PC-3 (cell line): Measurements from ENCODE around the gene GPR146. TPM values are rescaled to one million over a fixed set of nuclear protein-coding genes. Genes with fewer than 3 reads are reported as not detected.

Experiments
- ATAC-seq: fragments of 200-7000 bp; cut with Tn5 transposase; 2 replicates; pipeline ENCODE4 v1.9.1; 2020; ENCODE audit warnings: mild to moderate bottlenecking, moderate library complexity
- BruUV-seq: library from RNA; stranded (reverse); fragments of 400-500 nt; replicated peaks from 2 replicates; lab custom pipeline; 2021; lab: Mats Ljungman, UMichigan
- CTCF ChIA-PET: fragments of 300-600 bp; sonication (Branson Sonifier 250); formaldehyde crosslinking; loops from one replicate; lab custom pipeline; 2022; ENCODE audit warnings: antibody characterized with exemption; lab: Charles Lee
- POLR2A ChIA-PET: fragments of 300-600 bp; sonication (Branson Sonifier 250); formaldehyde crosslinking; loops from one replicate; lab custom pipeline; 2022; ENCODE audit warnings: antibody characterized with exemption; ENCODE audit not compliant: unreplicated experiment; lab: Charles Lee
- DNase-seq: peaks from one replicate; pipeline ENCODE4 v3.0.0-alpha.2; 2015
- H2AFZ ChIP-seq: fragments of 300-600 bp; sonication (generic); 2 replicates; pipeline ENCODE4 v1.6.0; 2016; ENCODE audit warnings: antibody characterized with exemption, low read length
- H3F3A ChIP-seq: fragments of 300-600 bp; sonication (generic); one replicate; pipeline ENCODE4 v1.6.0; 2017; ENCODE audit warnings: antibody characterized with exemption, low read length, control low read depth, mild to moderate bottlenecking; ENCODE audit not compliant: unreplicated experiment
- H3K27ac ChIP-seq: fragments of 300-600 bp; sonication (generic); 2 replicates; pipeline ENCODE4 v1.5.1; 2016; ENCODE audit warnings: mild to moderate bottlenecking, low read length
- H3K27me3 ChIP-seq: fragments of 300-600 bp; sonication (generic); 2 replicates; pipeline ENCODE4 v1.6.1; 2016; ENCODE audit warnings: low read length, mixed read lengths
- H3K36me3 ChIP-seq: fragments of 300-600 bp; sonication (generic); 2 replicates; pipeline ENCODE4 v1.6.1; 2016; ENCODE audit warnings: low read depth, mixed run types, low read length, mixed read lengths
- H3K4me1 ChIP-seq: fragments of 300-600 bp; sonication (generic); 2 replicates; pipeline ENCODE4 v1.5.1; 2016; ENCODE audit warnings: low read length; ENCODE audit not compliant: insufficient read depth
- H3K4me2 ChIP-seq: fragments of 300-600 bp; sonication (generic); 2 replicates; pipeline ENCODE4 v1.6.0; 2016; ENCODE audit warnings: low read length
- H3K4me3 ChIP-seq: fragments of 300-600 bp; sonication (generic); 2 replicates; pipeline ENCODE4 v1.5.1; 2016; ENCODE audit warnings: mild to moderate bottlenecking, low read length, mixed read lengths
- H3K79me2 ChIP-seq: fragments of 300-600 bp; sonication (generic); 2 replicates; pipeline ENCODE4 v1.6.1; 2017; ENCODE audit warnings: low read length, mixed read lengths
- H3K9ac ChIP-seq: fragments of 300-600 bp; sonication (generic); 2 replicates; pipeline ENCODE4 v1.6.0; 2016; ENCODE audit warnings: mild to moderate bottlenecking, low read length
- H3K9me2 ChIP-seq: fragments of 300-600 bp; sonication (generic); replicated peaks from 2 replicates; pipeline ENCODE4 v1.6.1; 2016; ENCODE audit warnings: mixed run types, low read length, mixed read lengths
- H3K9me3 ChIP-seq: fragments of 300-600 bp; sonication (generic); 2 replicates; pipeline ENCODE4 v1.6.1; 2016; ENCODE audit warnings: low read length, mixed read lengths
- H4K20me1 ChIP-seq: fragments of 300-600 bp; sonication (generic); 2 replicates; pipeline ENCODE4 v1.6.1; 2016; ENCODE audit warnings: low read length, mixed read lengths
- EZH2 ChIP-seq: fragments of 300-600 bp; sonication (generic); IDR thresholded peaks from one replicate; pipeline ENCODE4 v1.6.1; 2017; ENCODE audit warnings: antibody characterized with exemption, mild to moderate bottlenecking, low read length; ENCODE audit not compliant: unreplicated experiment
- EZH2phosphoT487 ChIP-seq: fragments of 300-600 bp; sonication (generic); IDR thresholded peaks from 2 replicates; pipeline ENCODE4 v1.6.1; 2018; ENCODE audit warnings: mild to moderate bottlenecking, antibody characterized with exemption, low read length, borderline replicate concordance
- intact Hi-C: fragments of 100-400 bp; cut with micrococcal nuclease; formaldehyde crosslinking; loops from 2 replicates; pipeline ENCODE4 v1.9.0; 2023
- total RNA-seq: library from RNA; depleted of rRNA; stranded (reverse); fragments of >200 nt; gene quantifications from 2 replicates; pipeline ENCODE4 v1.2.3, GENCODE V29; 2014
- TF ChIP-seq, protein P1 (sequence below): fragments of 300-600 bp; sonication (generic); conservative IDR thresholded peaks from 2 replicates; pipeline ENCODE4 v1.5.1; 2017; ENCODE audit warnings: antibody characterized with exemption, low read depth, mild to moderate bottlenecking, low read length

The GPR146 gene
- total RNA-seq, 1 experiment from 2014 or later, result 2.7 TPM

DNA sequence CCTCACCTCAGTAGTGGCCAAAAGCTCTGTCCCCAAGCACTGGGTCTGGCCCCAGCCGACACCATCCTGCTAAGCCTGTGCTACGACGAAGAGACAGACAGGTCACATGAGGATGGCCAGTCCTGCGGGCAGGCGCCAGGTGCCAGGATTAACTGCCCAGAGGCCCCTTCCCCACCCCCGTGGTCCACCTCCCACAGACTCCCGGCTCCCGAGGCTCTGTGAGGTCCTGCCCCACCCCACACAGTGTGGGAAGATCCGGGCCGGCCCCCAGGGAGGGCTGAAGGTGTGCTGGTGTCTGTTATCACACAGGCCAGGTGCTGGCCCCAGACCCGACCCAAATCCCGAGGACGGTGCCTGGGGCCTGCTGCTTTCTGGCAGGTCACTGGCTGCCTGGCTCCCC is 34.1 kb upstream of the GPR146 start:
- no peaks in the 10 kb centered on the region for H3K9me3 ChIP-seq
- H3K4me3 ChIP-seq, result no peak overlapping the region
- H3F3A ChIP-seq, result no peaks in the 10 kb centered on the region
- no peaks in the 10 kb centered on the region for H3K79me2 ChIP-seq
- TF ChIP-seq EZH2, result no peak
- TF ChIP-seq, protein P1, sequence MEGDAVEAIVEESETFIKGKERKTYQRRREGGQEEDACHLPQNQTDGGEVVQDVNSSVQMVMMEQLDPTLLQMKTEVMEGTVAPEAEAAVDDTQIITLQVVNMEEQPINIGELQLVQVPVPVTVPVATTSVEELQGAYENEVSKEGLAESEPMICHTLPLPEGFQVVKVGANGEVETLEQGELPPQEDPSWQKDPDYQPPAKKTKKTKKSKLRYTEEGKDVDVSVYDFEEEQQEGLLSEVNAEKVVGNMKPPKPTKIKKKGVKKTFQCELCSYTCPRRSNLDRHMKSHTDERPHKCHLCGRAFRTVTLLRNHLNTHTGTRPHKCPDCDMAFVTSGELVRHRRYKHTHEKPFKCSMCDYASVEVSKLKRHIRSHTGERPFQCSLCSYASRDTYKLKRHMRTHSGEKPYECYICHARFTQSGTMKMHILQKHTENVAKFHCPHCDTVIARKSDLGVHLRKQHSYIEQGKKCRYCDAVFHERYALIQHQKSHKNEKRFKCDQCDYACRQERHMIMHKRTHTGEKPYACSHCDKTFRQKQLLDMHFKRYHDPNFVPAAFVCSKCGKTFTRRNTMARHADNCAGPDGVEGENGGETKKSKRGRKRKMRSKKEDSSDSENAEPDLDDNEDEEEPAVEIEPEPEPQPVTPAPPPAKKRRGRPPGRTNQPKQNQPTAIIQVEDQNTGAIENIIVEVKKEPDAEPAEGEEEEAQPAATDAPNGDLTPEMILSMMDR, result no peak
- TF ChIP-seq EZH2phosphoT487, result no peak
- ATAC-seq (no peak), DNase-seq (no peak)
- CTCF ChIA-PET, result no interaction called here
- H3K4me2 ChIP-seq, result no peak overlapping the region
- H3K9me2 ChIP-seq, result no peaks in the 10 kb centered on the region
- intact Hi-C loops, result no loop called here
- no peak overlapping the region for H3K27ac ChIP-seq
- no peaks in the 10 kb centered on the region for H3K27me3 ChIP-seq
- H3K36me3 ChIP-seq, result no peaks in the 10 kb centered on the region
- no peak overlapping the region for H2AFZ ChIP-seq
- H3K9ac ChIP-seq, result no peak overlapping the region
- no peaks in the 10 kb centered on the region for H4K20me1 ChIP-seq
- no TSS peak for BruUV-seq
- H3K4me1 ChIP-seq, result no peaks in the 10 kb centered on the region
- POLR2A ChIA-PET, result no interaction called here

DNA sequence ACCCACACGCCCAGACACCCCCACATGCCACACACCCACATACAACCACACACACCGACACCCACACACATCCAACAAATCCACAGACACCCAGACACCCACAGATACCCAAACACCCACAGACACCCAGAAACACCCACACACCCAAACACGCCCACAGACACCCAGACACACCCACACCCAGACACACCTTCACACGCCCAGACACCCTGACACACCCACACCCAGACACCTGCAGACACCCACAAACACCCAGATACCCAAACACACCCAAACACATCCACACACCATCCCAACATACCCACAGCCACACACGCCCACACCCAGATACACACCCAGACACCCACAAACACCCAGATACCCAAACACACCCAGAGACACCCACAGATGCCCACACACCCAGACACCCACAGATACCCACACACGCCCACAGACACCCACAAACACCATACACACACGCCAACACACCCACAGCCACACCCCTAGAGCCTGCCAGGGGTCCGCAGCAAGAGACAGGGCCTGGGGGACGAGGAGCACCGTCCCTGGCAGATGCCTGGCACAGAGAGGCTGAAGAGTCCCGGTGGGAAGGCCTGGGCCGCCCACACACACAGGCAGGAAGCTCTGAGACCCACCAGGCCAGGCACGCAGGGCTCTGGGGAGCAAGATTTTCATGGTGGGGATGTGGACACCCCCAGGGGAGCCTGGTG is 32.9 kb upstream of the GPR146 start:
- H3K4me3 ChIP-seq, result no peak overlapping the region
- no peaks in the 10 kb centered on the region for H3K9me3 ChIP-seq
- intact Hi-C loops, result no loop called here
- no peak overlapping the region for H3K4me2 ChIP-seq
- no TSS peak for BruUV-seq
- no peaks in the 10 kb centered on the region for H3K79me2 ChIP-seq
- no peaks in the 10 kb centered on the region for H3K9me2 ChIP-seq
- no peaks in the 10 kb centered on the region for H3F3A ChIP-seq
- H3K27me3 ChIP-seq, result no peaks in the 10 kb centered on the region
- H3K9ac ChIP-seq, result no peak overlapping the region
- no peak overlapping the region for H2AFZ ChIP-seq
- no peak overlapping the region for H3K27ac ChIP-seq
- no peaks in the 10 kb centered on the region for H3K36me3 ChIP-seq
- ATAC-seq (no peak), DNase-seq (no peak)
- ChIA-PET CTCF (no interaction called here), POLR2A (no interaction called here)
- no peaks in the 10 kb centered on the region for H3K4me1 ChIP-seq
- no peaks in the 10 kb centered on the region for H4K20me1 ChIP-seq
- TF ChIP-seq EZH2phosphoT487, result no peak
- TF ChIP-seq, protein P1, result no peak
- TF ChIP-seq EZH2, result no peak

DNA sequence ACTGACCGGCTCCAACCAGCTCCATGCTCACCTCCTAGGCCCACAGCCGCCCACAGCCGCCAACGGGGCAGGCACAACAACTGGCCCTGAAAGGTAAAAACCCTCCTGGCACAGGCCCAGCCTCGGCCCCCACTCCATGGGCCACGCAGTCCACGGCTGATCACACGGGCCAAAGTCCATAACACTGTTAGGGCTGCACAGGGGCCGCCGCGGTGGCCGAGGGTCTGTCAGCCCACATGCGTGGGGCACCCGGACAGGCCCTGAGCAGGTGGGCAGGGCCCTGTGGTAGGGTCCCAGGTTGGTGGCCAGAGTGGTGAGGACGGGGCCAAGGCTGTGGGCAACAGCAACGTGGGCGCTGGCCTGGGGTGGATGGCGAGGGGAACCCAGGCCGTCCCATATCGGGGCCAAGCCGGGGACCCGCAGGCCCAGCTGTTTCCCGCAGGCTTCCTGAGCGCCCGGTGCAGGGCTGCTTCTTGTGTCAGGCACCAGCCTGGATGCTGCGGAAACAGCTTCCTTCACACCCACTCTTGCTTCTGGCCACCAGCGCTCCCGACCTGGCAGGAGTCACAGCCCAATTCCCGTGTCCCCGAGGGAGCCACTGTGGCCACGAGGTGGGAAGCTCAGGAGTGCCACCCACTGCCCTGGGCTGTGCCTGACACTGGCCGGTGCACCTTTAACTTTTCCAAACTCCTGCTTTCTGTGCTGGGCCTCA is 32.2 kb upstream of the GPR146 start:
- H4K20me1 ChIP-seq, result no peaks in the 10 kb centered on the region
- no peaks in the 10 kb centered on the region for H3K36me3 ChIP-seq
- no peak for ATAC-seq
- intact Hi-C loops, result no loop called here
- H3K9ac ChIP-seq, result no peak overlapping the region
- no peak overlapping the region for H2AFZ ChIP-seq
- no peaks in the 10 kb centered on the region for H3K79me2 ChIP-seq
- H3K27me3 ChIP-seq, result no peaks in the 10 kb centered on the region
- ChIA-PET CTCF (no interaction called here), POLR2A (no interaction called here)
- H3K27ac ChIP-seq, result no peak overlapping the region
- H3K4me2 ChIP-seq, result no peak overlapping the region
- TF ChIP-seq EZH2, result no peak
- BruUV-seq, result no TSS peak
- DNase-seq, result no peak
- H3K4me3 ChIP-seq, result no peak overlapping the region
- H3K9me2 ChIP-seq, result no peaks in the 10 kb centered on the region
- H3K9me3 ChIP-seq, result no peaks in the 10 kb centered on the region
- no peaks in the 10 kb centered on the region for H3K4me1 ChIP-seq
- no peaks in the 10 kb centered on the region for H3F3A ChIP-seq
